ENCODE results near the gene GRIP2. TPM values are rescaled to one million over a fixed set of nuclear protein-coding genes. Genes with fewer than 3 reads are reported as not detected.

Gene GRIP2
- total and polyA plus RNA-seq, 9 of the 15 experiments (the other 6 are each of a cell fraction or from before 2014, with no cell fraction given), result 0.01 TPM; not detected in 7

GRCh38 chr3:14439501-14440167 is 100.5 kb downstream of the GRIP2 start (continued):
- TF ChIP-seq, protein P1, sequence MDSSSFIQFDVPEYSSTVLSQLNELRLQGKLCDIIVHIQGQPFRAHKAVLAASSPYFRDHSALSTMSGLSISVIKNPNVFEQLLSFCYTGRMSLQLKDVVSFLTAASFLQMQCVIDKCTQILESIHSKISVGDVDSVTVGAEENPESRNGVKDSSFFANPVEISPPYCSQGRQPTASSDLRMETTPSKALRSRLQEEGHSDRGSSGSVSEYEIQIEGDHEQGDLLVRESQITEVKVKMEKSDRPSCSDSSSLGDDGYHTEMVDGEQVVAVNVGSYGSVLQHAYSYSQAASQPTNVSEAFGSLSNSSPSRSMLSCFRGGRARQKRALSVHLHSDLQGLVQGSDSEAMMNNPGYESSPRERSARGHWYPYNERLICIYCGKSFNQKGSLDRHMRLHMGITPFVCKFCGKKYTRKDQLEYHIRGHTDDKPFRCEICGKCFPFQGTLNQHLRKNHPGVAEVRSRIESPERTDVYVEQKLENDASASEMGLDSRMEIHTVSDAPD (CRISPR knock-in tag; IDR thresholded peaks at IDR 0.05), result no peak
- peak; percentile 41; the same call in 1 of the 2 replicates for TF ChIP-seq CREM (IDR thresholded peaks at IDR 0.05; ENCODE audit: low read depth)
- TF ChIP-seq KDM5B (IDR thresholded peaks at IDR 0.05; ENCODE audit: insufficient replicate concordance, low read depth, low read length), result peak; percentile 22
- TF ChIP-seq HNRNPH1 (optimal IDR thresholded peaks at IDR 0.05; ENCODE audit: low read depth, low read length), result no peak
- TF ChIP-seq JUND (IDR thresholded peaks at IDR 0.05; ENCODE audit: borderline replicate concordance, low read depth, low read length), result no peak
- peak; percentile 44 for TF ChIP-seq JUND (tag; IDR thresholded peaks at IDR 0.05; ENCODE audit: borderline replicate concordance, low read depth, low read length)
- TF ChIP-seq CBFA2T3 (IDR thresholded peaks at IDR 0.05), result peak; percentile 82
- TF ChIP-seq SUPT5H (IDR thresholded peaks at IDR 0.05), result no peak
- TF ChIP-seq ZNF184 (CRISPR knock-in tag; IDR thresholded peaks at IDR 0.05), result no peak
- TF ChIP-seq TCF7 (IDR thresholded peaks at IDR 0.05; ENCODE audit: borderline replicate concordance), result no peak
- TF ChIP-seq ZC3H11A (IDR thresholded peaks at IDR 0.05; ENCODE audit: low read depth, low read length), result no peak
- peak; percentile 48; the same call in 1 of the 2 replicates for TF ChIP-seq SOX6 (IDR thresholded peaks at IDR 0.05)
- no peak for TF ChIP-seq SIRT6 (IDR thresholded peaks at IDR 0.05; ENCODE audit: low read depth, low read length)
- no peak for TF ChIP-seq ETV5 (CRISPR knock-in tag; IDR thresholded peaks at IDR 0.05; ENCODE audit: low read depth)
- peak; percentile 12 to 29; a peak in 1 of 4 replicates for TF ChIP-seq KDM1A (IDR thresholded peaks at IDR 0.05)
- TF ChIP-seq TFAM (CRISPR knock-in tag; conservative IDR thresholded peaks at IDR 0.05), result no peak
- TF ChIP-seq CBX3 (IDR thresholded peaks at IDR 0.05; ENCODE audit: borderline replicate concordance in 1 of 2, low read length in 2 of 2), result 0 out of 3 replicates have a peak, but pooled peaks of 1 of the 2 experiments have one; percentile 32
- TF ChIP-seq IFI16 (CRISPR knock-in tag; IDR thresholded peaks at IDR 0.05), result no peak
- TF ChIP-seq BRF1 (IDR thresholded peaks at IDR 0.05; ENCODE audit: borderline replicate concordance, extremely low read depth, insufficient read length), result no peak
- no peak for TF ChIP-seq ZNF347 (CRISPR knock-in tag; IDR thresholded peaks at IDR 0.05; ENCODE audit: low read depth)
- no peak for TF ChIP-seq HDAC8 (tag; IDR thresholded peaks at IDR 0.05)
- peak; percentile 31; the same call in 1 of the 2 replicates for TF ChIP-seq NFIX (CRISPR knock-in tag; IDR thresholded peaks at IDR 0.05; ENCODE audit: low read depth)
- TF ChIP-seq FOXA1 (IDR thresholded peaks at IDR 0.05; ENCODE audit: borderline replicate concordance), result no peak
- no peak for TF ChIP-seq PRMT5 (CRISPR knock-in tag; IDR thresholded peaks at IDR 0.05)
- no peak for TF ChIP-seq KLF16 (IDR thresholded peaks at IDR 0.05)
- no peak for TF ChIP-seq SNRNP70 (optimal IDR thresholded peaks at IDR 0.05; ENCODE audit: low read depth, low read length)
- TF ChIP-seq SNIP1 (IDR thresholded peaks at IDR 0.05; ENCODE audit: low read depth), result no peak
- no peak for TF ChIP-seq XRCC3 (IDR thresholded peaks at IDR 0.05)
- TF ChIP-seq CC2D1A (IDR thresholded peaks at IDR 0.05), result no peak
- TF ChIP-seq, protein P2, sequence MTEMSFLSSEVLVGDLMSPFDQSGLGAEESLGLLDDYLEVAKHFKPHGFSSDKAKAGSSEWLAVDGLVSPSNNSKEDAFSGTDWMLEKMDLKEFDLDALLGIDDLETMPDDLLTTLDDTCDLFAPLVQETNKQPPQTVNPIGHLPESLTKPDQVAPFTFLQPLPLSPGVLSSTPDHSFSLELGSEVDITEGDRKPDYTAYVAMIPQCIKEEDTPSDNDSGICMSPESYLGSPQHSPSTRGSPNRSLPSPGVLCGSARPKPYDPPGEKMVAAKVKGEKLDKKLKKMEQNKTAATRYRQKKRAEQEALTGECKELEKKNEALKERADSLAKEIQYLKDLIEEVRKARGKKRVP (CRISPR knock-in tag; IDR thresholded peaks at IDR 0.05), result no peak

All from K562 (cell line).